GM19467 (cell line): ENCODE results near the gene CCDC7.
"Not testable (repeated sequence)": the region's sequence is repeated elsewhere in the genome, so short reads cannot be mapped to it uniquely, and the experiment has no call there.

Experiments
- ATAC-seq: cut with Tn5 transposase; IDR thresholded peaks from one replicate; pipeline ENCODE4 v1.9.1; 2021; ENCODE audit warnings: mild to moderate bottlenecking, moderate library complexity; ENCODE audit not compliant: unreplicated experiment

CCDC7 gene

GRCh38 chr10:32446536-32447406 lies 831 bp downstream of the CCDC7 start:
- no peak for ATAC-seq

- ATAC-seq: no peak
Measured at GRCh38 chr10:32454148-32454547, 8.2 kb downstream of the CCDC7 start.

- no peak for ATAC-seq
Measured at GRCh38 chr10:32459051-32459698, 13.2 kb downstream of the CCDC7 start.

- no peak for ATAC-seq
Measured at GRCh38 chr10:32461203-32461602, 15.3 kb downstream of the CCDC7 start.

- no peak for ATAC-seq
Measured at GRCh38 chr10:32471232-32471631, 25.3 kb downstream of the CCDC7 start.

GRCh38 chr10:32477499-32477898 lies 31.6 kb downstream of the CCDC7 start:
- ATAC-seq: no peak

- no peak for ATAC-seq
Measured at GRCh38 chr10:32481606-32482005, 35.7 kb downstream of the CCDC7 start.

- not testable (repeated sequence) for ATAC-seq
Measured at GRCh38 chr10:32483019-32483502, 37.1 kb downstream of the CCDC7 start.

GRCh38 chr10:32488038-32488437 lies 42.1 kb downstream of the CCDC7 start:
- not testable (repeated sequence) for ATAC-seq

- no peak for ATAC-seq
Measured at GRCh38 chr10:32489158-32489557, 43.2 kb downstream of the CCDC7 start.

GRCh38 chr10:32489901-32490300 lies 44.0 kb downstream of the CCDC7 start:
- ATAC-seq: no peak

GRCh38 chr10:32494562-32494961 lies 48.6 kb downstream of the CCDC7 start:
- not testable (repeated sequence) for ATAC-seq

GRCh38 chr10:32500136-32500535 lies 54.2 kb downstream of the CCDC7 start:
- ATAC-seq: not testable (repeated sequence)

GRCh38 chr10:32501906-32502305 lies 56.0 kb downstream of the CCDC7 start:
- no peak for ATAC-seq

- not testable (repeated sequence) for ATAC-seq
Measured at GRCh38 chr10:32505762-32506420, 60.0 kb downstream of the CCDC7 start.

GRCh38 chr10:32511599-32511998 lies 65.7 kb downstream of the CCDC7 start:
- no peak for ATAC-seq

- ATAC-seq: no peak
Measured at GRCh38 chr10:32516567-32517495, 70.9 kb downstream of the CCDC7 start.

- no peak for ATAC-seq
Measured at GRCh38 chr10:32530231-32530630, 84.3 kb downstream of the CCDC7 start.

- ATAC-seq: no peak
Measured at GRCh38 chr10:32538256-32538655, 92.3 kb downstream of the CCDC7 start.

GRCh38 chr10:32540691-32541470 lies 94.9 kb downstream of the CCDC7 start:
- no peak for ATAC-seq
